IMR-90 (cell line): ENCODE data around the gene ACOX3. TPM values are rescaled to one million over a fixed set of nuclear protein-coding genes. Genes with fewer than 3 reads are reported as not detected.

Experiments used
- ATAC-seq: fragments of 200-7000 bp; cut with Tn5 transposase; 2 replicates; pipeline ENCODE4 v1.9.1; 2020; ENCODE audit warnings: low read depth, mild to moderate bottlenecking, moderate library complexity
- BruUV-seq: library from RNA; stranded (reverse); fragments of 400-500 nt; replicated peaks from 2 replicates; lab custom pipeline; 2021; lab: Mats Ljungman, UMichigan
- CTCF ChIA-PET: fragments of 300-600 bp; formaldehyde crosslinking; extraction: SDS; loops from one replicate; lab custom pipeline; 2021; ENCODE audit warnings: antibody characterized with exemption; lab: Yijun Ruan, JAX
- POLR2A ChIA-PET: fragments of 300-600 bp; sonication (Branson Sonifier 250); formaldehyde crosslinking; loops from one replicate; lab custom pipeline; 2022; ENCODE audit warnings: antibody characterized with exemption; ENCODE audit not compliant: unreplicated experiment; lab: Charles Lee
- DNase-seq: peaks from one replicate; pipeline ENCODE4 v3.0.0; 2013
- H2AFZ ChIP-seq: replicated peaks from 2 replicates; pipeline ENCODE3; 2013; ENCODE audit warnings: low read length, mild to moderate bottlenecking; ENCODE audit not compliant: poor library complexity
- H2AK5ac ChIP-seq: 2 replicates; pipeline ENCODE4 v1.6.1; 2013; ENCODE audit warnings: low read depth, low read length, inconsistent platforms
- H2AK9ac ChIP-seq: replicated peaks from 2 replicates; pipeline ENCODE3; 2013; ENCODE audit warnings: mild to moderate bottlenecking, low read depth, low read length, moderate library complexity; ENCODE audit not compliant: poor library complexity
- H2BK120ac ChIP-seq: 2 replicates; pipeline ENCODE4 v1.6.1; 2013; ENCODE audit warnings: low read depth, low read length, inconsistent platforms
- H2BK15ac ChIP-seq: 3 replicates; pipeline ENCODE4 v1.6.1; 2013; ENCODE audit warnings: low read depth, low read length, inconsistent platforms
- H2BK20ac ChIP-seq: 2 replicates; pipeline ENCODE4 v1.6.1; 2013; ENCODE audit warnings: low read depth, mild to moderate bottlenecking, inconsistent platforms, low read length, moderate library complexity
- H2BK5ac ChIP-seq: 2 replicates; pipeline ENCODE4 v1.6.1; 2013; ENCODE audit warnings: mild to moderate bottlenecking, low read depth, low read length, inconsistent platforms; ENCODE audit not compliant: poor library complexity, severe bottlenecking
- H3K14ac ChIP-seq: replicated peaks from 2 replicates; pipeline ENCODE4 v1.6.1; 2013; ENCODE audit warnings: low read depth, low read length, inconsistent platforms
- H3K18ac ChIP-seq: 2 replicates; pipeline ENCODE4 v1.6.1; 2013; ENCODE audit warnings: low read depth, low read length, control low read depth
- H3K23ac ChIP-seq: 2 replicates; pipeline ENCODE4 v1.6.1; 2013; ENCODE audit warnings: low read depth, low read length, inconsistent platforms
- H3K27ac ChIP-seq: 2 replicates; pipeline ENCODE4 v1.5.1; 2013; ENCODE audit warnings: mild to moderate bottlenecking, control low read depth, low read length; ENCODE audit not compliant: insufficient read depth
- H3K27me3 ChIP-seq: 2 replicates; pipeline ENCODE4 v1.6.1; 2013; ENCODE audit warnings: low read length; ENCODE audit not compliant: control insufficient read depth, insufficient read depth
- H3K36me3 ChIP-seq: 2 replicates; pipeline ENCODE4 v1.6.1; 2013; ENCODE audit warnings: low read length, mixed read lengths; ENCODE audit not compliant: control insufficient read depth, insufficient read depth
- H3K4ac ChIP-seq: 2 replicates; pipeline ENCODE4 v1.6.1; 2013; ENCODE audit warnings: low read depth, low read length, inconsistent platforms
- H3K4me1 ChIP-seq: 2 replicates; pipeline ENCODE4 v1.6.1; 2013; ENCODE audit warnings: low read length, mixed read lengths; ENCODE audit not compliant: control insufficient read depth, insufficient read depth
- H3K4me2 ChIP-seq: 2 replicates; pipeline ENCODE4 v1.6.1; 2013; ENCODE audit warnings: low read depth, mild to moderate bottlenecking, control low read depth, low read length, moderate library complexity
- H3K4me3 ChIP-seq: 2 replicates; pipeline ENCODE4 v1.5.1; 2013; ENCODE audit warnings: low read depth, mild to moderate bottlenecking, control low read depth, low read length, moderate library complexity; ENCODE audit not compliant: insufficient read depth
- H3K56ac ChIP-seq: 2 replicates; pipeline ENCODE4 v1.6.1; 2013; ENCODE audit warnings: low read length, inconsistent platforms; ENCODE audit not compliant: insufficient read depth; ENCODE audit errors: extremely low read depth
- H3K79me1 ChIP-seq, 2 experiments: 2 replicates each; pipeline ENCODE4 v1.6.1; 2013; ENCODE audit warnings: low read length in 2 of 2, inconsistent platforms in 1 of 2, low read depth in 1 of 2
- H3K9ac ChIP-seq: 2 replicates; pipeline ENCODE4 v1.6.1; 2013; ENCODE audit warnings: low read depth, low read length, control low read depth
- H3K9me1 ChIP-seq: 2 replicates; pipeline ENCODE4 v1.6.1; 2013; ENCODE audit warnings: low read length, inconsistent platforms; ENCODE audit not compliant: insufficient read depth
- H3K9me3 ChIP-seq: 2 replicates; pipeline ENCODE4 v1.6.1; 2013; ENCODE audit warnings: low read length; ENCODE audit not compliant: control insufficient read depth, insufficient read depth
- H4K20me1 ChIP-seq: 2 replicates; pipeline ENCODE4 v1.6.1; 2013; ENCODE audit warnings: low read length, inconsistent platforms; ENCODE audit not compliant: insufficient read depth
- H4K5ac ChIP-seq: 2 replicates; pipeline ENCODE4 v1.6.1; 2013; ENCODE audit warnings: mild to moderate bottlenecking, low read depth, low read length, control low read depth
- H4K8ac ChIP-seq, 2 experiments: 2 replicates each; pipeline ENCODE4 v1.6.1; 2013; ENCODE audit warnings: low read depth in 2 of 2, low read length in 2 of 2, control low read depth in 1 of 2, inconsistent platforms in 1 of 2
- H4K91ac ChIP-seq: 2 replicates; pipeline ENCODE4 v1.6.1; 2013; ENCODE audit warnings: low read depth, low read length, inconsistent platforms; ENCODE audit not compliant: insufficient read depth
- BHLHE40 ChIP-seq: fragments of 150-350 bp; IDR thresholded peaks from 2 replicates; pipeline ENCODE4 v1.6.1; 2016; ENCODE audit warnings: mild to moderate bottlenecking, low read depth, low read length
- CEBPB ChIP-seq: IDR thresholded peaks from 2 replicates; pipeline ENCODE4 v1.6.1; 2012; ENCODE audit warnings: low read depth, low read length, improper control_type of control experiment
- CHD1 ChIP-seq: IDR thresholded peaks from 2 replicates; pipeline ENCODE4 v1.6.1; 2012; ENCODE audit warnings: low read depth, low read length, improper control_type of control experiment
- FOS ChIP-seq: fragments of 150-350 bp; IDR thresholded peaks from 2 replicates; pipeline ENCODE4 v1.6.1; 2016; ENCODE audit warnings: low read depth, low read length
- MAFK ChIP-seq: IDR thresholded peaks from 2 replicates; pipeline ENCODE4 v1.6.1; 2012; ENCODE audit warnings: low read depth, low read length, improper control_type of control experiment
- MAZ ChIP-seq: IDR thresholded peaks from 2 replicates; pipeline ENCODE4 v1.6.1; 2012; ENCODE audit warnings: low read depth, mild to moderate bottlenecking, low read length, improper control_type of control experiment, moderate library complexity, borderline replicate concordance
- NFE2L2 ChIP-seq: fragments of 150-350 bp; IDR thresholded peaks from 2 replicates; pipeline ENCODE4 v1.6.1; 2016; ENCODE audit warnings: low read depth, mild to moderate bottlenecking, low read length
- POLR2A ChIP-seq: IDR thresholded peaks from 2 replicates; pipeline ENCODE4 v1.6.1; 2012; ENCODE audit warnings: mild to moderate bottlenecking, low read depth, low read length
- RAD21 ChIP-seq: IDR thresholded peaks from 2 replicates; pipeline ENCODE4 v1.6.1; 2012; ENCODE audit warnings: low read length, improper control_type of control experiment
- RFX5 ChIP-seq: IDR thresholded peaks from 2 replicates; pipeline ENCODE4 v1.8.0; 2012; ENCODE audit warnings: low read depth, mild to moderate bottlenecking, low read length, moderate library complexity
- SMC3 ChIP-seq: fragments of 150-350 bp; IDR thresholded peaks from 2 replicates; pipeline ENCODE4 v1.6.1; 2016; ENCODE audit warnings: low read depth, mild to moderate bottlenecking, antibody characterized with exemption, low read length, moderate library complexity
- USF2 ChIP-seq: fragments of 150-350 bp; IDR thresholded peaks from 2 replicates; pipeline ENCODE4 v1.6.1; 2017; ENCODE audit warnings: mild to moderate bottlenecking, antibody characterized with exemption, low read length, low read depth
- WGBS, 2 experiments: methylation state at CpG; one replicate each; pipeline versions ENCODE4 v1.1.5 to v1.1.7; 2013; ENCODE audit warnings: missing lambda C conversion rate in 2 of 2; ENCODE audit not compliant: insufficient read length in 1 of 2; ENCODE audit errors: extremely low coverage in 2 of 2; 5-methylcytosine and 5-hydroxymethylcytosine counted together
- dilution Hi-C: fragments of 300-500 bp; cut with HindIII; formaldehyde crosslinking; loops from one replicate; pipeline ENCODE4 v1.14.3; 2018; ENCODE audit warnings: low sequenced_read_pairs; ENCODE audit not compliant: unreplicated experiment
- in situ Hi-C: fragments of 300-500 bp; cut with MboI; formaldehyde crosslinking; loops from 3 replicates; pipeline ENCODE4 v1.14.3; 2019; ENCODE audit warnings: low sequenced_read_pairs, inconsistent platforms, mixed read lengths
- intact Hi-C: fragments of 100-400 bp; cut with micrococcal nuclease; formaldehyde crosslinking; loops from 2 replicates; pipeline ENCODE4 v1.10.0; 2022
- polyA plus RNA-seq, 3 experiments: library from polyadenylated mRNA; depleted of rRNA; stranded (reverse); fragments of >200 nt; gene quantifications; 2 replicates each; pipeline ENCODE4 v1.2.3, GENCODE V29; 2012; ENCODE audit warnings: low replicate concordance in 1 of 3
- total RNA-seq: library from RNA; depleted of rRNA; stranded (reverse); fragments of >200 nt; gene quantifications from 2 replicates; pipeline ENCODE4 v1.2.3, GENCODE V29; 2012
- TF ChIP-seq, protein P1 (sequence below): fragments of 150-350 bp; IDR thresholded peaks from 2 replicates; pipeline ENCODE4 v1.6.1; 2016; ENCODE audit warnings: low read depth, mild to moderate bottlenecking, low read length, moderate library complexity, borderline replicate concordance
- TF ChIP-seq, protein P2 (sequence below): conservative IDR thresholded peaks from 2 replicates; pipeline ENCODE4 v1.5.1; 2012; ENCODE audit warnings: mild to moderate bottlenecking, low read depth, low read length, improper control_type of control experiment

ACOX3 gene
- total and polyA plus RNA-seq, 2 of the 4 experiments (the other 2 are of a cell fraction), result 15.2 to 25.8 TPM

DNA sequence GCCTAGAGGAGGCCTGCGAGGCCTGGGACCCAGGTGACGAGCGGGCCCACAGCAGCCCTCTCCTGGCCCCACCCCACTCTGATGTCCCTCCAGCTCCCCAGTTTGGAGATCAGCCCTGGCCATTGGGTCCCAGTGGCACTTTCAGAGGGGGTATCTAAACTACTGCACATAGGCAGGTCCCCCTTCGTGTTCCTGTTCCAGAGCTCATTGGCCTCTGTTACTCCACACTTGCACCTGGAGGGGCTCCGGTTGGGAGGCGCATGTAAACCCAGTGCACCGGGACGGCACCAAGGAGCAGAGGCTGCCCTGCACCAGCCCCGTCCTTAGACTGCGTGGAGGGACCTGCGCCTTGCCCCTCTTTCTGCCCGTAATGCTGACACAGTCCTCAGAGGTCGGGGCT is 34.3 kb upstream of the ACOX3 start:
- TF ChIP-seq FOS (no peak), CEBPB (no peak), POLR2A (no peak), MAFK (no peak), RFX5 (no peak), SMC3 (no peak), BHLHE40 (no peak), MAZ (no peak), NFE2L2 (no peak), RAD21 (no peak), USF2 (no peak), CHD1 (no peak)
- TF ChIP-seq, protein P1, sequence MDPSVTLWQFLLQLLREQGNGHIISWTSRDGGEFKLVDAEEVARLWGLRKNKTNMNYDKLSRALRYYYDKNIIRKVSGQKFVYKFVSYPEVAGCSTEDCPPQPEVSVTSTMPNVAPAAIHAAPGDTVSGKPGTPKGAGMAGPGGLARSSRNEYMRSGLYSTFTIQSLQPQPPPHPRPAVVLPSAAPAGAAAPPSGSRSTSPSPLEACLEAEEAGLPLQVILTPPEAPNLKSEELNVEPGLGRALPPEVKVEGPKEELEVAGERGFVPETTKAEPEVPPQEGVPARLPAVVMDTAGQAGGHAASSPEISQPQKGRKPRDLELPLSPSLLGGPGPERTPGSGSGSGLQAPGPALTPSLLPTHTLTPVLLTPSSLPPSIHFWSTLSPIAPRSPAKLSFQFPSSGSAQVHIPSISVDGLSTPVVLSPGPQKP, result no peak
- TF ChIP-seq, protein P2, sequence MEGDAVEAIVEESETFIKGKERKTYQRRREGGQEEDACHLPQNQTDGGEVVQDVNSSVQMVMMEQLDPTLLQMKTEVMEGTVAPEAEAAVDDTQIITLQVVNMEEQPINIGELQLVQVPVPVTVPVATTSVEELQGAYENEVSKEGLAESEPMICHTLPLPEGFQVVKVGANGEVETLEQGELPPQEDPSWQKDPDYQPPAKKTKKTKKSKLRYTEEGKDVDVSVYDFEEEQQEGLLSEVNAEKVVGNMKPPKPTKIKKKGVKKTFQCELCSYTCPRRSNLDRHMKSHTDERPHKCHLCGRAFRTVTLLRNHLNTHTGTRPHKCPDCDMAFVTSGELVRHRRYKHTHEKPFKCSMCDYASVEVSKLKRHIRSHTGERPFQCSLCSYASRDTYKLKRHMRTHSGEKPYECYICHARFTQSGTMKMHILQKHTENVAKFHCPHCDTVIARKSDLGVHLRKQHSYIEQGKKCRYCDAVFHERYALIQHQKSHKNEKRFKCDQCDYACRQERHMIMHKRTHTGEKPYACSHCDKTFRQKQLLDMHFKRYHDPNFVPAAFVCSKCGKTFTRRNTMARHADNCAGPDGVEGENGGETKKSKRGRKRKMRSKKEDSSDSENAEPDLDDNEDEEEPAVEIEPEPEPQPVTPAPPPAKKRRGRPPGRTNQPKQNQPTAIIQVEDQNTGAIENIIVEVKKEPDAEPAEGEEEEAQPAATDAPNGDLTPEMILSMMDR, result no peak
- dilution Hi-C loops, result no loop called here
- H2AK9ac ChIP-seq, result no peak overlapping the region
- H3K9me3 ChIP-seq, result no peaks in the 10 kb centered on the region
- ChIA-PET CTCF (no interaction called here), POLR2A (no interaction called here)
- H2BK20ac ChIP-seq, result no peak overlapping the region
- no TSS peak for BruUV-seq
- H3K79me1 ChIP-seq, result peaks cover 0 to 12% of the 10 kb centered on the region in 2 experiments; a peak in 1 of 4 replicates
- H4K8ac ChIP-seq, result no peak overlapping the region
- H2BK120ac ChIP-seq, result no peak overlapping the region
- no peak overlapping the region for H2BK15ac ChIP-seq
- no peak overlapping the region for H3K14ac ChIP-seq
- in situ Hi-C loops, result no loop called here
- H3K4me2 ChIP-seq, result no peak overlapping the region
- H3K23ac ChIP-seq, result no peak overlapping the region
- H3K4ac ChIP-seq, result no peak overlapping the region
- H4K20me1 ChIP-seq, result peaks cover 37% of the 10 kb centered on the region
- H3K56ac ChIP-seq, result no peak overlapping the region
- no peak overlapping the region for H3K27ac ChIP-seq
- H2AFZ ChIP-seq, result no peak overlapping the region
- intact Hi-C loops, result no loop called here
- peaks cover 21% of the 10 kb centered on the region for H3K9me1 ChIP-seq
- H3K9ac ChIP-seq, result no peak overlapping the region
- ATAC-seq (no peak), DNase-seq (no peak)
- no peak overlapping the region for H3K18ac ChIP-seq
- H3K36me3 ChIP-seq, result peaks cover 14% of the 10 kb centered on the region
- H3K27me3 ChIP-seq, result no peaks in the 10 kb centered on the region
- H4K5ac ChIP-seq, result no peak overlapping the region
- no peak overlapping the region for H2BK5ac ChIP-seq
- WGBS, 2 experiments, result 93% methylated on average over 7 of the region's 13 CpGs; no CpG with 5 or more reads in 1 of the 2 experiments
- H3K4me3 ChIP-seq, result no peak overlapping the region
- H4K91ac ChIP-seq, result no peak overlapping the region
- peaks cover 25% of the 10 kb centered on the region for H3K4me1 ChIP-seq
- H2AK5ac ChIP-seq, result no peak overlapping the region
